SU-DHL-6 (cell line): ENCODE measurements around the gene CRYBB2.

Source experiments
- CTCF ChIP-seq: fragments of 200-600 bp; sonication (generic); IDR thresholded peaks from one replicate; pipeline ENCODE4 v1.5.1; 2017; ENCODE audit warnings: antibody characterized with exemption, mild to moderate bottlenecking, low read length, moderate library complexity; ENCODE audit not compliant: insufficient read depth, poor library complexity, severe bottlenecking
- EZH2phosphoT487 ChIP-seq: fragments of 200-600 bp; sonication (generic), shearing (Covaris generic); conservative IDR thresholded peaks from 2 replicates; pipeline ENCODE4 v1.6.1; 2018; ENCODE audit warnings: mild to moderate bottlenecking, antibody characterized with exemption, low read length, moderate library complexity, mixed read lengths

DNA sequence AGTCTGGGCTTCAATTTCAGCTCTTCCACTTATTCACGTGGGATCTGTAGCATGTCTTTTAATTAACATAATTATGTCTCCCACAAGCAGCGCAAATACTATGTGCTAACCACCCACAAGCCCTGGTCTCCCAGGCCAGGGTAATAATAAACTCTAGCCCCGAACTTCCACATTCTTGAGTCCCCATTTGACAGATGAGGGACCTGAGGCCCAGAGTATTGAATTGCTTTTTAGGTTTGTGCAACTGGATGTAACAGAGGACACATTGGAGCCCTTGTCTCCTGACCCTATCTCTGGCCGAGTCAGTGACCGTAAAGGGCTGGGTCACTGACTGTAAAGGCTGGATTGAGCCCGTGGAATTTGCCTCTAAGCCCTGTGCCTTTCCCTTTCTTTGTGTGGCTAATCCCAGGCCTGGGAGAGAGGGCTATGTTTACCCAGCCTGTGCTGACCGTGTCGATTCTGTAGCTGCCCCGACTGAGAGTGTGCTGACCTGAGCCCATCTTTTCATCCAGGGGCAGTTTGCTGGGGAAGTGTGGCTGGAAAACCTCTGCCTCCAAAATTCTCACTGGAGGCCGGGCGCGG is 3.9 kb downstream of the CRYBB2 start:
- no peak for TF ChIP-seq CTCF
- TF ChIP-seq EZH2phosphoT487: no peak
